Activated CD4-positive, alpha-beta T cell treated with anti-CD3 and anti-CD28 coated beads, Interleukin-2, amount 10 ng/mL, durations not matched to agents 24 days and 14 days (primary cell): ENCODE data around the gene CALML3. TPM values are rescaled to one million over a fixed set of nuclear protein-coding genes. Genes with fewer than 3 reads are reported as not detected.
"Not testable (repeated sequence)": the region's sequence is repeated elsewhere in the genome, so short reads cannot be mapped to it uniquely, and the experiment has no call there.

Experiments
- DNase-seq: peaks from one replicate; pipeline ENCODE4 v3.0.0; 2022
- H3K27ac Mint-ChIP-seq: one replicate; pipeline ENCODE4 v1.8.0; 2022; ENCODE audit warnings: mild to moderate bottlenecking, mixed read lengths
- H3K27me3 Mint-ChIP-seq: one replicate; pipeline ENCODE4 v1.8.0; 2022; ENCODE audit warnings: mixed read lengths
- H3K36me3 Mint-ChIP-seq: one replicate; pipeline ENCODE4 v1.8.0; 2022; ENCODE audit warnings: low read depth, mild to moderate bottlenecking, mixed read lengths
- H3K4me1 Mint-ChIP-seq: one replicate; pipeline ENCODE4 v1.8.0; 2021; ENCODE audit warnings: mixed read lengths
- H3K4me3 Mint-ChIP-seq: one replicate; pipeline ENCODE4 v1.8.0; 2022; ENCODE audit warnings: mild to moderate bottlenecking, moderate library complexity, mixed read lengths
- H3K9me3 Mint-ChIP-seq: one replicate; pipeline ENCODE4 v1.8.0; 2021; ENCODE audit warnings: mixed read lengths
- intact Hi-C: fragments of 100-400 bp; cut with micrococcal nuclease; formaldehyde crosslinking; loops from one replicate; pipeline ENCODE4 v1.15.1; 2023
- total RNA-seq: library from RNA; stranded (reverse); gene quantifications from 2 replicates; pipeline ENCODE4 v1.2.3, GENCODE V29; 2022

CALML3 gene
- not detected in 2 replicates for total RNA-seq

DNA sequence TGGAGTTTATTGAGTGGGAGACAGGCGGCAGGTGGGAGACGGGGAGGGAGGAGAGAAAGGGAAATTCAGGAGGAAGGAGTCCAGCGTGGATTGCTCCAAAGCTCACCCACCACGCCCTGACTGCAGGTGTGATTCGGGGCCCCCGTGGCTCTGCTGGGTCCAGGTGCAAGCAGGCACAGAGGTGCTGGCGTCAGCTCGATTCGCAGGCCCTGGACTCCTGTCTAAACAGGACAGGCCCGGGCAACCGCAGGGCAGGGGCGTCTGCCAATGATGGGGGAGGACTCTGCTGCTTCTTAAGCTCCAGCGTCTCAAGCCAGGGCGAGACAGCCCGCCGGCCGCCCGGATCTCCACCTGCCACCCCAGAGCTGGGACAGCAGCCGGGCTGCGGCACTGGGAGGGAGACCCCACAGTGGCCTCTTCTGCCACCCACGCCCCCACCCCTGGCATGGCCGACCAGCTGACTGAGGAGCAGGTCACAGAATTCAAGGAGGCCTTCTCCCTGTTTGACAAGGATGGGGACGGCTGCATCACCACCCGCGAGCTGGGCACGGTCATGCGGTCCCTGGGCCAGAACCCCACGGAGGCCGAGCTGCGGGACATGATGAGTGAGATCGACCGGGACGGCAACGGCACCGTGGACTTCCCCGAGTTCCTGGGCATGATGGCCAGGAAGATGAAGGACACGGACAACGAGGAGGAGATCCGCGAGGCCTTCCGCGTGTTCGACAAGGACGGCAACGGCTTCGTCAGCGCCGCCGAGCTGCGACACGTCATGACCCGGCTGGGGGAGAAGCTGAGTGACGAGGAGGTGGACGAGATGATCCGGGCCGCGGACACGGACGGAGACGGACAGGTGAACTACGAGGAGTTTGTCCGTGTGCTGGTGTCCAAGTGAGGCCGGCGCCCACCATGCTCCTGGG, at the start of gene CALML3:
CALML3 (plus strand) TSS at position 321 of the 920 bp plus-strand sequence; CDS start at position 446, 125 bp downstream.
- Mint-ChIP-seq H3K27ac (no peak within 1 kb of the TSS), H3K4me3 (no peak within 1 kb of the TSS)
- DNase-seq, result no peak

DNA sequence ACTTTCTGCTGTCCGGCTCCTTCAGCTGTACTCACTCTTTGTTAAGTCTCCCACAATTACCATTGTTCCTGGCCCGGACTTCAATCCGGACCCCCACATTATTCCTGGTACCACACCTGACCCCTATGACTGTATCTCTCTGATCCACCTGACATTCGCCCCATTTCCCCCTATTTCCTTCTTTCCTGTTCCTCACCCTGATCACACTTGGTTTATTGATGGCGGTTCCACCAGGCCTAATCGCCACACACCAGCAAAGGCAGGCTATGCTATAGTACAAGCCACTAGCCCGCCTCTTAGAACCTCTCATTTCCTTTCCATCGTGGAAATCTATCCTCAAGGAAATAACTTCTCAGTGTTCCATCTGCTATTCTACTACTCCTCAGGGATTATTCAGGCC, 49.7 kb upstream of the CALML3 start:
- H3K4me1 Mint-ChIP-seq, DNase-seq, H3K9me3 Mint-ChIP-seq, H3K36me3 Mint-ChIP-seq, H3K4me3 Mint-ChIP-seq, intact Hi-C loops, H3K27me3 Mint-ChIP-seq, H3K27ac Mint-ChIP-seq: not testable (repeated sequence)

More for the DNA sequence above, at the start of gene CALML3:
- Mint-ChIP-seq H3K9me3 (no peaks in the 10 kb centered on the region), H3K27me3 (peaks cover 4% of the 10 kb centered on the region), H3K36me3 (no peaks in the 10 kb centered on the region), H3K4me1 (no peaks in the 10 kb centered on the region)
- intact Hi-C loops, result no loop called here

DNA sequence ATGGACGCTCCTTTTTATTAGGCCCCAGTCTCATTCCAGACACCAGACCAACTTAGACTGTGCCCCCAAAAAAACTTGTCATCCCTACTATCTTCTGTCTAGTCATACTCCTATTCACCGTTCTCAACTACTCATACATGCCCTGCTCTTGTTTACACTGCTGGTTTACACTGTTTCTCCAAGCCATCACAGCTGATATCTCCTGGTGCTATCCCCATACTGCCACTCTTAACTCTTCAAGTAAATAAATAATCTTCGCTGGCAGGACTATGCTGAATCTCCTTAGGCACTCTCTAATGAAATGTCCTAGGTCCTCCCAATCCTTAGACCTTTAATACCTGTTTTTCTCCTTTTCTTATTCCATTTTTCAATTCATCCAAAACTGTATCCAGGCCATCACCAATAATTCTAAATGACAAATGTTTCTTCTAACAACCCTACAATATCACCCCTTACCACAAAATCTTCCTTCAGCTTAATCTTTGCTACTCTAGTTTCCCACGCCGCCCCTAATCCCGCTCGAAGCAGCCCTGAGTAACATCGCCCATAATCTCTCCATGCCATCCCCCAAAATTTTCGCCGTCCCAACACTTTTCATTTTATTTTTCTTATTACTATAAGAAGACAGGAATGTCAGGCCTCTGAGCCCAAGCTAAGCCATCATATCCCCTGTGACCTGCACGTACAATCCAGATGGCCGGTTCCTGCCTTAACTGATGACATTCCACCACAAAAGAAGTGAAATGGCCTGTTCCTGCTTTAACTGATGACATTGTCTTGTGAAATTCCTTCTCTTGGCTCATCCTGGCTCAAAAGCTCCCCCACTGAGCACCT, 48.6 kb upstream of the CALML3 start:
- H3K9me3 Mint-ChIP-seq, H3K4me1 Mint-ChIP-seq, H3K27ac Mint-ChIP-seq, intact Hi-C loops, H3K27me3 Mint-ChIP-seq, H3K4me3 Mint-ChIP-seq, H3K36me3 Mint-ChIP-seq, DNase-seq: not testable (repeated sequence)

DNA sequence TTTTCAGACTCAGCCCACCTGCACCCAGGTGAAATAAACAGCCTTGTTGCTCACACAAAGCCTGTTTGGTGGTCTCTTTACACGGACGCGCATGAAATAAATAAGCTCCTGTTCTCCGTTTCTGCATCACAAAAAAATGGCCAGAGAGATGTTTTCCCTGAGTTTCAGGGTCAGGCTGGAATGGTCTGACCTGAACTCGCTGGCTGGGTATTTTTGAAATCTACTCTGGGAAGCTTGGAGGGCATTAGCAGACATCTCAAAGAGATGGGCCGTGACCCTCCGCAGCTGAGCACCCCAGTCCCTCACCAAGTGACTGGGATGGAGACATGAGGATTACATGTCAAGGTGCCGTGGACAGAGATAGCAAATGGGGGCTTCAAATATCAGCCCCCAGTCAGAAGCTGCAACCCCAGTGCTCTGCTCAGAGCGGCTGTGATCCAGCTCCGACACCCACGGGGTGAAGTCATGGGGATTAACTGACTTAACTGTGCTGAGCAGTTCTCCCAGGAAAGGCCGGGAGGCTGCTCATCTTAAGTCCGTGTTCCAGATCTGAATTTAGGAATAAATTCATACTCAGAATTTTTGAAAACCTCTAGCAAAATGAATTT, 47.7 kb upstream of the CALML3 start:
- Mint-ChIP-seq H3K9me3 (no peaks in the 10 kb centered on the region), H3K27ac (no peak overlapping the region), H3K4me3 (no peak overlapping the region), H3K27me3 (no peaks in the 10 kb centered on the region), H3K4me1 (peaks cover 2% of the 10 kb centered on the region), H3K36me3 (no peaks in the 10 kb centered on the region)
- intact Hi-C loops, result no loop called here
- DNase-seq, result no peak

DNA sequence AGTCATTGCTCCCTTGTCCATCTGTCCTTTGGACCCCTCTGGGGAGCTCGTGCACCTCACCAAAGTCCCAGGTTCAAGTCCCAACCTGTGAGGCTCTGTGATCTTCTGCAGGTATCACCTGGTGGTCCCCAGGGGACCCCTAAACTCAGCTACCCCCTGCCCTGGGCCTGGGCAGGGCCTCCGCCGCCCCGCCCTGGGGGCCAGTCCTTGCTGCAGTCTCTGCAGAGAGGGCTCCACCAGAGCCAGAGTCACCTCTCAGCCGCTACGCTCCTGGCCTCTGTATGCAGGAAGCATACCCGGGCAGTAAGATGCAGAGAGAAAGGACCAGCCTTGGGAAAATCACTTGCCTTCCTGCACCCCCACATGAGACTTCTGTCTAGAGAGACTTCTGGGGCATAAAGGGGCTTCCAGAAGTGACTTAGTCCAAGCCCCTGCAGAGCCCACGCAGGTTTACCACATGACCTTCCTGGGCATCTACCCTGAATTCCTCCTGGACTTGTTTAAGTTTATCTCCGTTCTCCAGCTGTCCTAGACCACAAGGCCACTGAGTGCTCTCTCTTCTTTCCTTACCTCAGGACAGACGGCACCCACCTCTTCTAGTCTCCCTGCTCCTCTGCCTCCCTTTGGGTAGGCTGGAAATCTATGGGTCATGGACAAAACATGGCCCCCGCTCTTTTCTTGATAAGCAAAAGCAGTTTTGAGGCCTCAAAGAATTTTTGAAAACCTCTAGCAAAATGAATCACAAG, 46.6 kb upstream of the CALML3 start:
- no peak for DNase-seq
- H3K27ac Mint-ChIP-seq, result no peak overlapping the region
- H3K27me3 Mint-ChIP-seq, result no peaks in the 10 kb centered on the region
- H3K4me1 Mint-ChIP-seq, result peaks cover 2% of the 10 kb centered on the region
- H3K9me3 Mint-ChIP-seq, result no peaks in the 10 kb centered on the region
- no peak overlapping the region for H3K4me3 Mint-ChIP-seq
- no peaks in the 10 kb centered on the region for H3K36me3 Mint-ChIP-seq
- intact Hi-C loops, result no loop called here

DNA sequence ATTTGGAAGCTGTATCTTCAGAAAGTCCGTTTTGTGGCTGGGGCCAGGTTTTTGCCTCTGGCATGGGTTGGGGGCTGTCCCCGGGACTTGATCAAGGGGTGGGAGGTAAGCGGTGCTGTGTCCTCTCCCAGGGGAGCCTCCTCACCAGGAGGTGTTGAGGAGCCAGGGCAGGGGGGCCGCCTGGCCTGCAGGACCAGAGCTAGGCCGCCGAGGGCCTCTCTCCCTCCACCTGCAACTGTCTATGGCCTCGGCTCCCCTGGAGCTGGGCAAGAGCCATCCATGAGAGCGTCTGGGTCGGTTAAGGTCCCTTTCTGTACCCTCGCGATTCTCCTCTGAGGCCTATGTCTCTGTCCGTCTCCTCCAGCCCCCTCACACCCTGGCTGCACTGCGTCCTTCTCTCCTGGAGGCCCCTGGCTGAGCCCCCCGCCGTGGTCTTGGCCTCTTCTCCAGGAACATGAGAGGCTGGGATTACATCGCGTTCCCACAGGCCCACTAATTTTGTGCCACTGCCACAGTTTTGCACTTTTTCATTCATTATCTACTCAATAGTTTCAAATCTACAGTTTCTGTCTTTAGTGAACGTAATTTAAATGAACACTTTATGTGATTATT, 46.0 kb upstream of the CALML3 start:
- Mint-ChIP-seq H3K4me3 (no peak overlapping the region), H3K4me1 (peaks cover 2% of the 10 kb centered on the region), H3K27me3 (no peaks in the 10 kb centered on the region), H3K9me3 (no peaks in the 10 kb centered on the region), H3K36me3 (no peaks in the 10 kb centered on the region), H3K27ac (no peak overlapping the region)
- no peak for DNase-seq
- intact Hi-C loops, result no loop called here

DNA sequence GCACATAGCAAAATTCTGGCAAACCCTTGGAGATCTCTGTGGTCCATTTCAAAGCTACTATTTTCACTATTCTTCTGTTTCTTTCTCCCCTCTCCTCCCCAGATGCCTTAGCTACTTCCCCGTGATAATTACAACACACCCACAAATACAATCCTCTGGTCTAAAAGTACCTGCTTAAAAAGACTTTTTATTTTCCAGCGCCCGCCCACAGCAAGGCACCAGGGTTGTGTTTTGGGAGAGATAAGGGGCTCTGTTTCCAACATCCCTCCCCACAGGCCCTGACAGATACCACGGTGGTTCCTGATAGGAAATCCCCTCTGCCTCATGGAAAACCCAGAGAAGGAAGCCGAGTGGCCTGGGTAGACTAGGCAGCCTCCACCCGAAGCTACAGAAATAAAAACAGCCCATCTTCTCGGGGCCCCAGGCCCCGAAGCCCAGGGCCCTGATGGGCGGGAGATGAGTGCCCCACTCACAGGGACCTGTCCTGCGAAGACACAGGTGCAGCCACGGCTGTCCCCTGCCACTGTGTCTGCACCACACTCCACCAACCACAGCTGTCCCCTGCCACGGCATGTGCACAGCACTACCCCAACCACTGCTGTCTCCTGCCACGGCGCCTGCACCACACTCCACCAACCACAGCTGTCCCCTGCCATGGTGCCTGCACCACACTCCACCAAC, 45.1 kb upstream of the CALML3 start:
- Mint-ChIP-seq H3K27me3 (no peaks in the 10 kb centered on the region), H3K9me3 (no peaks in the 10 kb centered on the region), H3K4me1 (peaks cover 2% of the 10 kb centered on the region), H3K4me3 (no peak overlapping the region), H3K36me3 (no peaks in the 10 kb centered on the region), H3K27ac (no peak overlapping the region)
- no peak for DNase-seq
- intact Hi-C loops, result no loop called here

DNA sequence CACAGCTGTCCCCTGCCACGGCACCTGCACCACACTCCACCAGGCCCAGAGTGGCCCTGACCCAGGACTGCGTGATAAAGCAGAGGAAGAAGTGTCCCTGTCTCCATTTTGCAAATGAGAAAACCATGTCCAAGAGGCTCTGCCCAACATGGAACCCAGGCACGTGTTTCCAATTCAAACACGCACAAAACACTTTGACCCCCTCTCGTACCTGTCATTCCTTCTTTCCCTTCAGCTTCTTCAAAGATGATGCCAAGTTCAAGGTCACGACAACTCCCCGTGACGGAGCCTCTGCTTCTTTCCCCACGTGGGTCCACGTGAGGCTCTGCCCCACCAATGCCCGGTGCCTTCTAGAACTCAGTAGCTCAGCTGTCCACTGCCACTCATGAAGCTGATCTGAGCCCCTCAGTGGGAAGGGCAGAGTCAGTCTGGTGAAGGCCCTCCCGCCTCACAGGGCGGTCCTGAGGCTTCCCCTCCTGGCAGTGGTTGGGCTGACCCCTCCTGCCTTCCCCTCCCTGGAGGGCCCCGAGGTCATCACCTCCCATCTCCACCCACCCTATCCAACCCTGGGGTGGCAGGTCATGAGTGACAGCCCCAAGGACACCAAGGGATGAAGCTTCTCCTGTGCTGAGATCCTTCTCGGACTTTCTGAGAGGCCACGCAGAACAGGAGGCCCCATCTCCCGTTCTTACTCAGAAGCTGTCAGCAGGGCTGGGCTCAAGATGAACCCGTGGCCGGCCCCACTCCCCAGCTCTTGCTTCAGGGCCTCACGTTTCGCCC, 44.4 kb upstream of the CALML3 start:
- no peaks in the 10 kb centered on the region for H3K36me3 Mint-ChIP-seq
- H3K4me1 Mint-ChIP-seq, result peaks cover 2% of the 10 kb centered on the region
- intact Hi-C loops, result no loop called here
- H3K27me3 Mint-ChIP-seq, result no peaks in the 10 kb centered on the region
- no peaks in the 10 kb centered on the region for H3K9me3 Mint-ChIP-seq
- H3K27ac Mint-ChIP-seq, result no peak overlapping the region
- no peak overlapping the region for H3K4me3 Mint-ChIP-seq
- DNase-seq, result no peak

DNA sequence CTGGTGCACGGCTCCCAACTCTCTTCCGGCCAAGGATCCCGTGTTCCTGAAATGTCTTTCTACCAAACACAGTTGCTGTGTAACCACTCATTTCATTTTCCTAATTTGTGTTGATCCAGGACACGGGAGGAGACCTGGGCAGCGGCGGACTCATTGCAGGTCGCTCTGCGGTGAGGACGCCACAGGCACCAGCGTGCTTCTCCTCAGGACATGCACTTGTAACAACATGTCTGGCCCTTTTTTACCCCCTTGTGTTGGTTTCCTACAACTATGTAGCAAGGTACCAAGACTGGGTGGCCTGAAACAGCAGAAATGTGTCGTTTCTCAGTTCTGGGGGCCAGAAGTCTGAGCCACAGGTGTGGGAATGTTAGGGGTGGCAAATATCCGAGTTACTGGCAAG, 43.6 kb upstream of the CALML3 start:
- Mint-ChIP-seq H3K4me3 (no peak overlapping the region), H3K9me3 (no peaks in the 10 kb centered on the region), H3K4me1 (peaks cover 2% of the 10 kb centered on the region), H3K36me3 (no peaks in the 10 kb centered on the region), H3K27ac (no peak overlapping the region), H3K27me3 (no peaks in the 10 kb centered on the region)
- no peak for DNase-seq
- intact Hi-C loops, result no loop called here

DNA sequence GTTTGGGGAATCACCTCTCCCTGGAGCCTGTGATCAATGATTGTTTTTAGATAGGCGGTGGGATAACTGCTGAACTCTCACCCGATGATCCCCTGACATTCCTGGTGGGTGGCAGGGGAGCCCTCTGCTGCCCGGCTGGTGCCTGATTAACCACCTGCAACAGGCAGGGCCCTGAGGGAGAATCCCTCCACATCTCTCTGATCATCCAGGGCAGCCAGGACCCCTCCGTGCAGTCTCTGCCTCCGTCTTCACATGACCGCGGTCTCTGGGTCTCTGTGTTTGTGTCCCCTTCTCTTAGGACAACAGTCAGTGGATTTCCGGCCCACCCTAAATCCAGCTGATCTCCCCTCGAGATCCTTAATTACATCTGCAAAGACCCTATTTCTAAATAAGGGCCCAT, 42.7 kb upstream of the CALML3 start:
- peaks cover 2% of the 10 kb centered on the region for H3K27me3 Mint-ChIP-seq
- no peak for DNase-seq
- intact Hi-C loops, result no loop called here
- H3K36me3 Mint-ChIP-seq, result no peaks in the 10 kb centered on the region
- no peaks in the 10 kb centered on the region for H3K9me3 Mint-ChIP-seq
- no peak overlapping the region for H3K4me3 Mint-ChIP-seq
- H3K4me1 Mint-ChIP-seq, result peaks cover 3% of the 10 kb centered on the region
- no peak overlapping the region for H3K27ac Mint-ChIP-seq

DNA sequence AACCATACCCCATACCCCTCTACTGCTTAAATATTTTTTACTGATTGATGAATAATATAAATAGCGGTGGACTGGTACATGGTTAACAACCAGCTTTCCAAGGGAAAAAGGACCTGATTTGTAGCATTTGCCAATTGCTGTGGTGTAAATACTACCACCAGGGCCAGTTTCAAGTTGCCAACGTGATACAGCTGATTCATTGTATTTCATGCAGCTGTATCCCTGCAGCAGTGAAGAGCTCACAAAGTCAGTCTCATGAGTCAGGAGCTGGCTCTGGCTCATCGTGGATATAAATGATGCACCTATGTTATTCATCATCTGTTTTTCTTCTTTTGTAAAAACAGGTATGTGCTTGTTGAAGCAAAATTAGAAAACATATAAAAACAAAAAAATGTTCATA, 40.6 kb upstream of the CALML3 start:
- no peaks in the 10 kb centered on the region for H3K9me3 Mint-ChIP-seq
- peaks cover 5% of the 10 kb centered on the region for H3K4me1 Mint-ChIP-seq
- intact Hi-C loops, result no loop called here
- no peak for DNase-seq
- no peak overlapping the region for H3K4me3 Mint-ChIP-seq
- H3K36me3 Mint-ChIP-seq, result no peaks in the 10 kb centered on the region
- H3K27ac Mint-ChIP-seq, result no peak overlapping the region
- peaks cover 3% of the 10 kb centered on the region for H3K27me3 Mint-ChIP-seq

DNA sequence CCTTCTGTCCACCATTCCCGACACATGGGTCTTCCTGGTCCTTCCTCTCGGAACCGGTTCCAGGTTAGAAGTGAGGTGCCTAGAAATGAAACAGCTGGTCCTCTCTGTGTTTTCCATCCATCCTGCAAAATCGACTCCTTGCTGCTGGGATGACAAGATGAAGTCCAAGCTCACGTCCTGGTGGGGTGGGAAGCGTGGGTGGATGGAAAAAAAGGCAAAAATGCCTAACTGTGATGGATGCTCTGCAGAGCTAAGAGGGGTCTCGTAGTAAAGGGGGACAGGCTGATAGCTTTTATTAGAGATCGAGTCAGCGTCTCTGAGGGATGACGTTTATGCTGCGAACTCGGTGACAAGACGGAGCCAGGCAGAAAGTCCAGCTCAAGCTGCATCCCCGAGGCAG, 39.5 kb upstream of the CALML3 start:
- no peak overlapping the region for H3K27ac Mint-ChIP-seq
- no peak overlapping the region for H3K4me3 Mint-ChIP-seq
- intact Hi-C loops, result no loop called here
- no peak for DNase-seq
- peaks cover 3% of the 10 kb centered on the region for H3K27me3 Mint-ChIP-seq
- no peaks in the 10 kb centered on the region for H3K9me3 Mint-ChIP-seq
- peaks cover 3% of the 10 kb centered on the region for H3K4me1 Mint-ChIP-seq
- H3K36me3 Mint-ChIP-seq, result no peaks in the 10 kb centered on the region
